SK-N-MC (cell line): Measurements from ENCODE around the gene CYFIP1.

Source experiments
- FOXP2 ChIP-seq: optimal IDR thresholded peaks from 2 replicates; pipeline ENCODE3; 2011; ENCODE audit warnings: mild to moderate bottlenecking, moderate library complexity; ENCODE audit not compliant: insufficient read depth; ENCODE audit errors: extremely low read length, control extremely low read depth
- POLR2AphosphoS5 ChIP-seq: IDR thresholded peaks from 2 replicates; pipeline ENCODE4 v1.6.1; 2012; ENCODE audit warnings: mild to moderate bottlenecking, low read depth, low read length, borderline replicate concordance

DNA sequence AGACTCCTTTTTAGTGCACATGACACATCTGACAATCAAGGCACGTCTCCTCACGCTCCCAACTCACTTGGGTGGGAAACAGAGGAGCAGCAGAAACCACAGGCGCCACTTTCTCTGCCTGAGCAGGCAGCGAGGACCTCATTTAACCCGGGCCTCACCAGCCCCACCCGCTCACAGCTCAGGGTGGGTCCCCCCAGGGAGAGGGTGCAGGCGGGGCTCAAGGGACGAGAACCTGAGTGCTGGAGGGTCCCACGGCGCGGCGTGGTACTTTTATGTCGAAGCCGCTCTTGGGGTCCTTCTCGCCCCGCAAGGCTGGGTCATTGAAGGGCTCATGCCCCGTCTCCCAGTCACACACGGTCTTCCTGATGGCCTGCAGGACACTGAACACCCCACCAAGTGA, 62.6 kb downstream of the CYFIP1 start:
- TF ChIP-seq POLR2AphosphoS5 (no peak), FOXP2 (no peak)
